H1 (cell line): Measurements from ENCODE around the gene VOPP1. TPM values are rescaled to one million over a fixed set of nuclear protein-coding genes. Genes with fewer than 3 reads are reported as not detected.

ENCODE experiments used
- CTCF ChIA-PET: fragments of 300-600 bp; sonication (Branson Sonifier 250); formaldehyde crosslinking; loops from one replicate; lab custom pipeline; 2021; ENCODE audit not compliant: partially characterized antibody; lab: Charles Lee
- POLR2A ChIA-PET: fragments of 300-600 bp; sonication (Branson Sonifier 250); formaldehyde crosslinking; loops from one replicate; lab custom pipeline; 2021; ENCODE audit warnings: inconsistent platforms; ENCODE audit not compliant: partially characterized antibody; lab: Charles Lee
- DNase-seq, 2 experiments: peaks; one replicate each; pipeline versions ENCODE4 v3.0.0 to v3.0.0-alpha.2; 2010 to 2022; ENCODE audit warnings: low spot score in 2 of 2, low read depth in 1 of 2, mixed read lengths in 1 of 2
- FAIRE-seq: peaks from 2 replicates; lab custom pipeline; 2011; peaks lifted over from hg19 to GRCh38; lab: Jason Lieb, UNC
- H2AFZ ChIP-seq: 2 replicates; pipeline ENCODE4 v1.8.1; 2012; ENCODE audit warnings: low read length, inconsistent platforms
- H2AK5ac ChIP-seq: 2 replicates; pipeline ENCODE4 v1.6.1; 2013; ENCODE audit warnings: low read depth, low read length
- H2BK120ac ChIP-seq: replicated peaks from 2 replicates; pipeline ENCODE3; 2013; ENCODE audit warnings: low read depth, low read length, inconsistent platforms
- H2BK12ac ChIP-seq: 2 replicates; pipeline ENCODE4 v1.6.1; 2013; ENCODE audit warnings: low read depth, low read length
- H2BK15ac ChIP-seq: 2 replicates; pipeline ENCODE4 v1.6.1; 2013; ENCODE audit warnings: low read length
- H2BK20ac ChIP-seq: 2 replicates; pipeline ENCODE4 v1.6.1; 2013; ENCODE audit warnings: low read length
- H2BK5ac ChIP-seq: 2 replicates; pipeline ENCODE4 v1.6.1; 2013; ENCODE audit warnings: low read depth, low read length
- H3K14ac ChIP-seq: 2 replicates; pipeline ENCODE4 v1.6.1; 2013; ENCODE audit warnings: inconsistent platforms; ENCODE audit not compliant: insufficient read length
- H3K18ac ChIP-seq: 2 replicates; pipeline ENCODE4 v1.6.1; 2013; ENCODE audit warnings: low read length; ENCODE audit errors: extremely low read depth
- H3K23ac ChIP-seq: 2 replicates; pipeline ENCODE4 v1.6.1; 2013; ENCODE audit warnings: inconsistent platforms; ENCODE audit not compliant: insufficient read length
- H3K23me2 ChIP-seq: 2 replicates; pipeline ENCODE4 v1.6.1; 2013; ENCODE audit warnings: low read depth, low read length
- H3K27ac ChIP-seq: 2 replicates; pipeline ENCODE4 v1.6.1; 2011; ENCODE audit warnings: low read depth, low read length, inconsistent platforms
- H3K27me3 ChIP-seq, 4 experiments: replicated peaks in 1 of 4; 1 replicate in 1 of 4; 2 replicates in 3 of 4; pipeline versions ENCODE4 v1.6.1 to v1.8.1; 2011 to 2013; ENCODE audit warnings: low read length in 3 of 4, mild to moderate bottlenecking in 3 of 4, inconsistent platforms in 2 of 4, mixed read lengths in 2 of 4, moderate library complexity in 1 of 4; ENCODE audit not compliant: control insufficient read depth in 3 of 4, insufficient read depth in 3 of 4; ENCODE audit errors: extremely low read depth in 1 of 4
- H3K36me3 ChIP-seq, 4 experiments: 2 replicates each; pipeline versions ENCODE4 v1.6.1 to v1.8.1; 2011 to 2013; ENCODE audit warnings: mild to moderate bottlenecking in 4 of 4, low read length in 3 of 4, moderate library complexity in 2 of 4, control low read depth in 1 of 4, inconsistent platforms in 1 of 4; ENCODE audit not compliant: insufficient read depth in 4 of 4, control insufficient read depth in 2 of 4
- H3K4ac ChIP-seq: replicated peaks from 2 replicates; pipeline ENCODE3; 2013; ENCODE audit warnings: low read length, low read depth, mixed read lengths, inconsistent platforms; ENCODE audit not compliant: insufficient read length
- H3K4me1 ChIP-seq, 4 experiments: replicated peaks in 1 of 4; 1 replicate in 1 of 4; 2 replicates in 3 of 4; pipeline versions ENCODE4 v1.6.1 to v1.8.1; 2011 to 2013; ENCODE audit warnings: low read length in 3 of 4, inconsistent platforms in 2 of 4, mixed read lengths in 1 of 4; ENCODE audit not compliant: insufficient read depth in 4 of 4, control insufficient read depth in 3 of 4
- H3K4me2 ChIP-seq, 2 experiments: 2 replicates each; pipeline versions ENCODE4 v1.6.1 to v1.8.1; 2011 to 2013; ENCODE audit warnings: low read depth in 2 of 2, low read length in 2 of 2, control low read depth in 1 of 2, inconsistent platforms in 1 of 2, mild to moderate bottlenecking in 1 of 2; ENCODE audit not compliant: insufficient read depth in 1 of 2
- H3K4me3 ChIP-seq, 4 experiments: fragments of 200-600, 300-600 bp in 1 of 4; sonication (generic), shearing (Covaris generic), sonication (Bioruptor Twin) in 1 of 4; 2 replicates each; pipeline versions ENCODE4 v1.5.1 to v1.8.1; 2011 to 2016; ENCODE audit warnings: low read length in 4 of 4, low read depth in 3 of 4, control low read depth in 2 of 4, inconsistent platforms in 2 of 4, mild to moderate bottlenecking in 2 of 4, mixed read lengths in 1 of 4, moderate library complexity in 1 of 4; ENCODE audit not compliant: insufficient read depth in 2 of 4; ENCODE audit errors: extremely low read depth in 1 of 4
- H3K56ac ChIP-seq: replicated peaks from 2 replicates; pipeline ENCODE3; 2013; ENCODE audit warnings: low read depth, mild to moderate bottlenecking, mixed read lengths, low read length, inconsistent platforms; ENCODE audit not compliant: insufficient read length
- H3K79me1 ChIP-seq: 2 replicates; pipeline ENCODE4 v1.6.1; 2013; ENCODE audit warnings: low read depth, low read length, control low read depth
- H3K79me2 ChIP-seq, 2 experiments: 2 replicates each; pipeline versions ENCODE4 v1.6.1 to v1.8.1; 2012 to 2013; ENCODE audit warnings: low read length in 2 of 2, mild to moderate bottlenecking in 2 of 2, inconsistent platforms in 1 of 2; ENCODE audit not compliant: insufficient read depth in 2 of 2, control insufficient read depth in 1 of 2
- H3K9ac ChIP-seq, 4 experiments: replicated peaks in 1 of 4; 1 replicate in 1 of 4; 2 replicates in 3 of 4; pipeline versions ENCODE4 v1.6.1 to v1.8.1; 2011 to 2013; ENCODE audit warnings: low read depth in 3 of 4, low read length in 3 of 4, control low read depth in 2 of 4, mild to moderate bottlenecking in 2 of 4, moderate library complexity in 2 of 4, inconsistent platforms in 1 of 4; ENCODE audit errors: extremely low read depth in 1 of 4
- H3K9me3 ChIP-seq, 2 experiments: 2 replicates each; pipeline versions ENCODE4 v1.6.1 to v1.8.1; 2012 to 2013; ENCODE audit warnings: mild to moderate bottlenecking in 2 of 2, moderate library complexity in 2 of 2, control low read depth in 1 of 2, inconsistent platforms in 1 of 2, low read depth in 1 of 2, low read length in 1 of 2, mixed read lengths in 1 of 2; ENCODE audit not compliant: insufficient read depth in 2 of 2
- H4K20me1 ChIP-seq, 2 experiments: replicated peaks in 1 of 2; 2 replicates each; pipeline versions ENCODE3 to v1.8.1; 2011 to 2013; ENCODE audit warnings: inconsistent platforms in 2 of 2, low read length in 2 of 2, mild to moderate bottlenecking in 1 of 2; ENCODE audit not compliant: insufficient read depth in 2 of 2, control insufficient read depth in 1 of 2
- H4K5ac ChIP-seq: 2 replicates; pipeline ENCODE4 v1.6.1; 2013; ENCODE audit warnings: low read length, low read depth, mixed read lengths, inconsistent platforms; ENCODE audit not compliant: insufficient read length
- H4K8ac ChIP-seq: 2 replicates; pipeline ENCODE4 v1.8.0; 2013; ENCODE audit warnings: mild to moderate bottlenecking, moderate library complexity, low read length, inconsistent platforms; ENCODE audit not compliant: insufficient read depth; ENCODE audit errors: extremely low read depth
- H4K91ac ChIP-seq: replicated peaks from 2 replicates; pipeline ENCODE3; 2013; ENCODE audit warnings: low read length, mixed read lengths, inconsistent platforms; ENCODE audit not compliant: insufficient read length
- ATF2 ChIP-seq: IDR thresholded peaks from 2 replicates; pipeline ENCODE4 v1.6.1; 2012; ENCODE audit warnings: low read length, inconsistent platforms
- CBX5 ChIP-seq: fragments of 300-800, 300-1000 bp; sonication (generic); IDR thresholded peaks from 2 replicates; pipeline ENCODE4 v1.7.1; 2016; ENCODE audit warnings: antibody characterized with exemption, low read length, low read depth
- CTCF ChIP-seq, 3 experiments: IDR thresholded peaks; 1 replicate in 2 of 3; 2 replicates in 1 of 3; pipeline versions ENCODE4 v1.5.1 to v1.6.1; 2011; ENCODE audit warnings: low read length in 3 of 3, mild to moderate bottlenecking in 3 of 3, inconsistent platforms in 2 of 3, low read depth in 1 of 3, moderate library complexity in 1 of 3; ENCODE audit not compliant: insufficient read depth in 1 of 3; ENCODE audit errors: control extremely low read depth in 1 of 3
- EGR1 ChIP-seq: IDR thresholded peaks from 2 replicates; pipeline ENCODE4 v1.6.1; 2011; ENCODE audit warnings: low read depth, low read length, borderline replicate concordance
- HDAC2 ChIP-seq, 2 experiments: fragments of 300-600 bp in 1 of 2; sonication (generic) in 1 of 2; IDR thresholded peaks; 2 replicates each; pipeline ENCODE4 v1.6.1; 2011 to 2012; ENCODE audit warnings: low read depth in 2 of 2, low read length in 2 of 2, mild to moderate bottlenecking in 2 of 2, moderate library complexity in 2 of 2, borderline replicate concordance in 1 of 2, inconsistent platforms in 1 of 2
- JUN ChIP-seq: IDR thresholded peaks from 2 replicates; pipeline ENCODE4 v1.6.1; 2011; ENCODE audit warnings: low read depth, mild to moderate bottlenecking, improper control_type of control experiment, low read length
- RNF2 ChIP-seq: fragments of 200-900, 300-1000 bp; sonication (generic); IDR thresholded peaks from 2 replicates; pipeline ENCODE4 v1.7.1; 2016; ENCODE audit warnings: borderline replicate concordance, low read depth, mild to moderate bottlenecking, antibody characterized with exemption, low read length; ENCODE audit not compliant: poor library complexity, severe bottlenecking; ENCODE audit errors: missing control alignments
- SAP30 ChIP-seq: fragments of 300-600 bp; sonication (generic); IDR thresholded peaks from 2 replicates; pipeline ENCODE4 v1.7.1; 2012; ENCODE audit warnings: low read length, moderate library complexity, mild to moderate bottlenecking, inconsistent platforms; ENCODE audit not compliant: insufficient read depth, insufficient replicate concordance
- SIRT6 ChIP-seq: IDR thresholded peaks from one replicate; pipeline ENCODE4 v1.7.1; 2012; ENCODE audit warnings: low read length, inconsistent platforms
- WGBS, 2 experiments: shearing (Covaris generic) in 1 of 2; methylation state at CpG; one replicate each; pipeline versions ENCODE4 v1.1.6 to v1.1.7; 2013 to 2015; ENCODE audit warnings: low lambda C conversion rate in 2 of 2, mixed read lengths in 2 of 2, inconsistent platforms in 1 of 2, low coverage in 1 of 2, missing lambda C conversion rate in 1 of 2; ENCODE audit not compliant: insufficient replicate concordance in 2 of 2, insufficient coverage in 1 of 2, insufficient read length in 1 of 2; ENCODE audit errors: extremely low coverage in 1 of 2, missing lambda C conversion rate in 1 of 2; 5-methylcytosine and 5-hydroxymethylcytosine counted together
- polyA plus RNA-seq, 7 experiments: library from polyadenylated mRNA; depleted of rRNA in 3 of 7; stranded (reverse) in 5 of 7; unstranded in 2 of 7; fragments of >200 nt in 5 of 7; fragments of 200-250 nt in 2 of 7; gene quantifications; 1 replicate in 5 of 7; 2 replicates in 1 of 7; 4 replicates in 1 of 7; pipeline versions ENCODE4 v1.2.1 to v1.2.3, GENCODE V29; 2011 to 2013; ENCODE audit warnings: missing spikeins in 2 of 7, mixed read lengths in 2 of 7
- total RNA-seq: library from RNA; stranded (reverse); fragmentation: NEBNext Ultra II Directional; extraction: Animal tissue kit (Norgen Biotek cat#: 25700); gene quantifications from 2 replicates; pipeline ENCODE4 v1.2.1, GENCODE V29; 2021

Gene VOPP1
- total and polyA plus RNA-seq, 2 of the 8 experiments (the other 6 are each of a cell fraction or from before 2014, with no cell fraction given), result 44.7 to 83.0 TPM

DNA sequence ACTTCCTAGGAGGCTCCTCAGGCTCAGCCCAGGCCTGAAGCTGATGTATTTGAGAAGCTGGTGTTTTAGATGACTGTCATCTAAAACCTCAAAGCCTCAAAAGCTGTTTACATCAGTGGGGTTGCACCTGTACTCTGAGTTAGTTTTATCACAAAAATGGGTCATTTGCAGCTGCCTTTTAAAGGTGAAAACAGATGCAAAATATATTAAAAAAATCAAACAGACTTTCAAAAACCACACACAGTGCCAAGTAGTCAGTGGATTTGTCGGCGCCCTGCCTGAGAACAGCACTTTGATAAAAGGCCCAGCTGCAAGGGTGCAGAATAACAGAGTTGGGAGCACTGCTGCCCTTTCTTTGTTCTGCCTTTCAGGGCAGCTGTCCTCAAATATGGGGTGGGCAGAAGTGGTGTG, 103.0 kb downstream of the VOPP1 start:
- Histone ChIP-seq H2AFZ (no peak overlapping the region), H2BK12ac (no peak overlapping the region), H4K5ac (no peak overlapping the region), H3K9ac (no peak overlapping the region), H2AK5ac (no peak overlapping the region), H3K79me2 (no peaks in the 10 kb centered on the region), H4K20me1 (no peaks in the 10 kb centered on the region), H3K4ac (no peak overlapping the region), H2BK5ac (no peak overlapping the region), H3K56ac (no peak overlapping the region), H2BK120ac (no peak overlapping the region), H2BK20ac (no peak overlapping the region), H3K23me2 (no peaks in the 10 kb centered on the region), H3K27me3 (no peaks in the 10 kb centered on the region), H3K4me3 (no peak overlapping the region), H3K79me1 (no peaks in the 10 kb centered on the region), H4K8ac (no peak overlapping the region), H3K27ac (no peak overlapping the region), H3K4me2 (no peak overlapping the region), H3K36me3 (peaks cover 0 to 33% (median 2%) of the 10 kb centered on the region in 4 experiments; a peak in 4 of 8 replicates), H3K14ac (no peak overlapping the region), H4K91ac (no peak overlapping the region), H3K23ac (no peak overlapping the region), H3K4me1 (no peaks in the 10 kb centered on the region), H3K18ac (no peak overlapping the region), H3K9me3 (peaks cover 16 to 34% of the 10 kb centered on the region in 2 experiments), H2BK15ac (no peak overlapping the region)
- no peak for DNase-seq
- no peak for FAIRE-seq
- 97% methylated on average over 2 of the region's 2 CpGs; no CpG with 5 or more reads in 1 of the 2 experiments for WGBS, 2 experiments
- ChIA-PET POLR2A (no interaction called here), CTCF (no interaction called here)
- no peak for TF ChIP-seq ATF2
- TF ChIP-seq JUN, result no peak
- TF ChIP-seq EGR1, result no peak
- no peak for TF ChIP-seq HDAC2 (IDR thresholded peaks at IDR 0.05; ENCODE audit: borderline replicate concordance in 1 of 2, low read depth in 2 of 2, low read length in 2 of 2)
- TF ChIP-seq SIRT6, result no peak
- no peak for TF ChIP-seq CBX5
- TF ChIP-seq CTCF (IDR thresholded peaks at IDR 0.05; ENCODE audit: control extremely low read depth in 1 of 3, insufficient read depth in 1 of 3, low read depth in 1 of 3, low read length in 3 of 3), result no peak
- TF ChIP-seq SAP30, result no peak
- no peak for TF ChIP-seq RNF2
